ENCODE data around the gene GAGE13. TPM values are rescaled to one million over a fixed set of nuclear protein-coding genes. Genes with fewer than 3 reads are reported as not detected.

Gene GAGE13
- total and polyA plus RNA-seq, 2 of the 8 experiments (the other 6 are each of a cell fraction or from before 2014, with no cell fraction given), result not detected

DNA sequence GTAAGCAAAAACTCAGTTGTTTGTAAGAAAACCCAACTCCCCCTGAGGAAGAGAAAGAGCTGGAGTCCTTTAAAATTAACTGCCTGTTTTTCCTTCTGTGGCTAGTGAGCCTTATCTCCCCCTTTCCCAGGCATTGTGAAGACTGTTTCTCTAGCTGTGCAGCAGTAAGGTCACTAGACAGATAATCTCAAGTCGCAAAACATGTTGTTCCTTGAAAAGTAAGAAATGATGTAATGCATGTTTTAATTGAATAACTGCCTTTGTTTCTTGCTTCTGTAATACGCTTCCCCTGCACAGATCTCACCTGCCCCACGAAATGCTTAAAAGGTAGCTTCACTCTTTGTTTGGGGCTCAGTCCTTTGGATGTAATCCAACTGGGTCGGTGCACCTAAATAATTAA is 15.3 kb upstream of the GAGE13 start:
- FAIRE-seq, result no peak
- H2BK12ac ChIP-seq (ENCODE audit: low read depth, low read length), result no peak overlapping the region

More for the DNA sequence above, 15.3 kb upstream of the GAGE13 start:
- H3K9ac ChIP-seq (replicated peaks in 1 of 4; ENCODE audit: extremely low read depth in 1 of 4, low read depth in 3 of 4, low read length in 3 of 4), result no peak overlapping the region
- no peak overlapping the region for H2BK20ac ChIP-seq (ENCODE audit: low read length)
- TF ChIP-seq RBBP5 (IDR thresholded peaks at IDR 0.05; ENCODE audit: borderline replicate concordance, low read depth, low read length), result no peak
- no peak for TF ChIP-seq KDM1A (IDR thresholded peaks at IDR 0.05; ENCODE audit: borderline replicate concordance, low read length)
- TF ChIP-seq BACH1 (IDR thresholded peaks at IDR 0.05; ENCODE audit: low read length), result no peak
- TF ChIP-seq CHD2 (IDR thresholded peaks at IDR 0.05; ENCODE audit: low read length), result no peak
- TF ChIP-seq SUZ12 (IDR thresholded peaks at IDR 0.05; ENCODE audit: low read length), result no peak
- TF ChIP-seq SP4 (IDR thresholded peaks at IDR 0.05; ENCODE audit: low read length), result no peak
- no peak for TF ChIP-seq CHD1 (IDR thresholded peaks at IDR 0.05; ENCODE audit: low read depth, low read length)
- TF ChIP-seq BCL11A (IDR thresholded peaks at IDR 0.05; ENCODE audit: low read depth in 2 of 2, low read length in 2 of 2), result no peak
- no peak for TF ChIP-seq TBP (IDR thresholded peaks at IDR 0.05; ENCODE audit: low read depth, low read length)
- WGBS, 2 experiments (ENCODE audit: extremely low coverage in 1 of 2, insufficient coverage in 1 of 2, insufficient read length in 1 of 2, insufficient replicate concordance in 2 of 2, low coverage in 1 of 2, low lambda C conversion rate in 2 of 2, missing lambda C conversion rate in 1 of 2), result 74% methylated on average over 4 of the region's 4 CpGs; no CpG with 5 or more reads in 1 of the 2 experiments
- no peak overlapping the region for H3K23ac ChIP-seq (ENCODE audit: insufficient read length)
- no peak overlapping the region for H3K4me2 ChIP-seq (ENCODE audit: insufficient read depth in 1 of 2, low read depth in 2 of 2, low read length in 2 of 2)
- H3K14ac ChIP-seq (ENCODE audit: insufficient read length), result no peak overlapping the region
- no peaks in the 10 kb centered on the region for H3K79me2 ChIP-seq (ENCODE audit: control insufficient read depth in 1 of 2, insufficient read depth in 2 of 2, low read length in 2 of 2)
- peaks cover under 1 to 6% (median 3%) of the 10 kb centered on the region in 4 experiments for H3K4me1 ChIP-seq (replicated peaks in 1 of 4; ENCODE audit: control insufficient read depth in 3 of 4, insufficient read depth in 4 of 4, low read length in 3 of 4)
- H3K56ac ChIP-seq (replicated peaks; ENCODE audit: insufficient read length, low read depth, low read length), result no peak overlapping the region
- no peak overlapping the region for H3K18ac ChIP-seq (ENCODE audit: extremely low read depth, low read length)
- H4K8ac ChIP-seq (ENCODE audit: extremely low read depth, insufficient read depth, low read length), result no peak overlapping the region
- no peaks in the 10 kb centered on the region for H3K36me3 ChIP-seq (ENCODE audit: control insufficient read depth in 2 of 4, insufficient read depth in 4 of 4, low read length in 3 of 4)
- H3K27ac ChIP-seq (ENCODE audit: low read depth, low read length), result no peak overlapping the region
- H3K27me3 ChIP-seq (replicated peaks in 1 of 4; ENCODE audit: control insufficient read depth in 3 of 4, extremely low read depth in 1 of 4, insufficient read depth in 3 of 4, low read length in 3 of 4), result no peaks in the 10 kb centered on the region
- H4K5ac ChIP-seq (ENCODE audit: insufficient read length, low read depth, low read length), result no peak overlapping the region
- no peak overlapping the region for H2AFZ ChIP-seq (ENCODE audit: low read length)
- ChIA-PET POLR2A (ENCODE audit: partially characterized antibody) (no interaction called here), CTCF (ENCODE audit: partially characterized antibody) (no interaction called here)
- no peaks in the 10 kb centered on the region for H4K20me1 ChIP-seq (replicated peaks in 1 of 2; ENCODE audit: control insufficient read depth in 1 of 2, insufficient read depth in 2 of 2, low read length in 2 of 2)
- no peaks in the 10 kb centered on the region for H3K23me2 ChIP-seq (ENCODE audit: low read depth, low read length)
- H2BK5ac ChIP-seq (ENCODE audit: low read depth, low read length), result no peak overlapping the region
- no peaks in the 10 kb centered on the region for H3K9me3 ChIP-seq (ENCODE audit: insufficient read depth in 2 of 2, low read depth in 1 of 2, low read length in 1 of 2)
- no peak overlapping the region for H2BK120ac ChIP-seq (replicated peaks; ENCODE audit: low read depth, low read length)
- H3K79me1 ChIP-seq (ENCODE audit: low read depth, low read length), result no peaks in the 10 kb centered on the region
- no peak for DNase-seq (ENCODE audit: low read depth in 1 of 2, low spot score in 2 of 2)
- H2BK15ac ChIP-seq (ENCODE audit: low read length), result no peak overlapping the region
- no peak overlapping the region for H4K91ac ChIP-seq (replicated peaks; ENCODE audit: insufficient read length, low read length)
- no peak overlapping the region for H3K4ac ChIP-seq (replicated peaks; ENCODE audit: insufficient read length, low read depth, low read length)
- H2AK5ac ChIP-seq (ENCODE audit: low read depth, low read length), result no peak overlapping the region
- H3K4me3 ChIP-seq (ENCODE audit: extremely low read depth in 1 of 4, insufficient read depth in 2 of 4, low read depth in 3 of 4, low read length in 4 of 4), result no peak overlapping the region
